GM23338 (cell line): ENCODE measurements around the gene FRMD3. TPM values are rescaled to one million over a fixed set of nuclear protein-coding genes. Genes with fewer than 3 reads are reported as not detected.

Source experiments
- ATAC-seq: fragments of 200-7000 bp; cut with Tn5 transposase; 3 replicates; pipeline ENCODE4 v1.9.1; 2020
- DNase-seq: peaks from one replicate; pipeline ENCODE4 v3.0.0-alpha.2; 2015; ENCODE audit warnings: low spot score
- H2AFZ ChIP-seq: fragments of 200-600 bp; sonication (generic); 2 replicates; pipeline ENCODE4 v1.8.0; 2016; ENCODE audit warnings: antibody characterized with exemption, mild to moderate bottlenecking, moderate library complexity
- H3F3A ChIP-seq: fragments of 200-600 bp; sonication (generic); replicated peaks from 2 replicates; pipeline ENCODE4 v1.8.0; 2017; ENCODE audit warnings: antibody characterized with exemption, mixed run types, low read depth
- H3K27ac ChIP-seq: fragments of 200-600 bp; sonication (generic); 2 replicates; pipeline ENCODE4 v1.6.1; 2016; ENCODE audit warnings: low read depth
- H3K27me3 ChIP-seq: fragments of 200-600 bp; sonication (generic); 2 replicates; pipeline ENCODE4 v1.8.0; 2016; ENCODE audit warnings: mild to moderate bottlenecking, mixed run types, moderate library complexity; ENCODE audit not compliant: insufficient read depth
- H3K36me3 ChIP-seq: fragments of 200-600 bp; sonication (generic); 2 replicates; pipeline ENCODE4 v1.8.0; 2016; ENCODE audit warnings: mild to moderate bottlenecking; ENCODE audit not compliant: insufficient read depth
- H3K4me1 ChIP-seq: fragments of 200-600 bp; sonication (generic); 2 replicates; pipeline ENCODE4 v1.8.0; 2016; ENCODE audit warnings: mild to moderate bottlenecking, moderate library complexity; ENCODE audit not compliant: insufficient read depth
- H3K4me2 ChIP-seq: fragments of 200-600 bp; sonication (generic); 2 replicates; pipeline ENCODE4 v1.7.1; 2017; ENCODE audit warnings: mixed run types
- H3K4me3 ChIP-seq: fragments of 200-600 bp; sonication (generic); 2 replicates; pipeline ENCODE4 v1.6.1; 2016; ENCODE audit warnings: mixed run types
- H3K79me2 ChIP-seq: fragments of 200-600 bp; sonication (generic); replicated peaks from 2 replicates; pipeline ENCODE4 v1.8.0; 2017; ENCODE audit warnings: mild to moderate bottlenecking; ENCODE audit not compliant: insufficient read depth
- H3K9me2 ChIP-seq: fragments of 200-600 bp; sonication (generic); 2 replicates; pipeline ENCODE4 v1.8.0; 2017; ENCODE audit not compliant: insufficient read depth
- H4K20me1 ChIP-seq: fragments of 200-600 bp; sonication (generic); replicated peaks from 2 replicates; pipeline ENCODE4 v1.8.0; 2017; ENCODE audit warnings: mild to moderate bottlenecking; ENCODE audit not compliant: insufficient read depth
- H3K27ac Mint-ChIP-seq: 2 replicates; pipeline ENCODE4 v1.8.0; 2020; ENCODE audit warnings: inconsistent platforms, mild to moderate bottlenecking, moderate library complexity, mixed read lengths
- H3K27me3 Mint-ChIP-seq: 3 replicates; pipeline ENCODE4 v1.8.0; 2022; ENCODE audit warnings: low read depth, mild to moderate bottlenecking, moderate library complexity, mixed read lengths, inconsistent platforms; ENCODE audit not compliant: insufficient read depth, poor library complexity
- H3K36me3 Mint-ChIP-seq: 3 replicates; pipeline ENCODE4 v1.8.0; 2021; ENCODE audit warnings: low read depth, mild to moderate bottlenecking, inconsistent platforms, moderate library complexity, mixed read lengths
- H3K4me1 Mint-ChIP-seq: 3 replicates; pipeline ENCODE4 v1.8.0; 2020; ENCODE audit warnings: mild to moderate bottlenecking, inconsistent platforms, mixed read lengths
- H3K4me3 Mint-ChIP-seq: 3 replicates; pipeline ENCODE4 v1.8.0; 2021; ENCODE audit warnings: moderate library complexity, mild to moderate bottlenecking, inconsistent platforms, mixed read lengths
- H3K9me3 Mint-ChIP-seq: 3 replicates; pipeline ENCODE4 v1.8.0; 2020; ENCODE audit warnings: moderate library complexity, mild to moderate bottlenecking, inconsistent platforms, mixed read lengths
- CREB1 ChIP-seq: fragments of 250-450 bp; sonication (Bioruptor Pico); IDR thresholded peaks from 2 replicates; pipeline ENCODE4 v1.5.0; 2020; ENCODE audit warnings: low read depth, mild to moderate bottlenecking, moderate library complexity
- CTCF ChIP-seq, 2 experiments: fragments of 200-600 bp in 1 of 2; sonication (generic) in 1 of 2; conservative IDR thresholded peaks; 2 replicates each; pipeline versions ENCODE4 v1.5.1 to v1.6.1; 2016 to 2017; ENCODE audit warnings: antibody characterized with exemption in 2 of 2, low read depth in 2 of 2, mild to moderate bottlenecking in 2 of 2, moderate library complexity in 1 of 2
- ETS1 ChIP-seq: IDR thresholded peaks from 2 replicates; pipeline ENCODE4 v1.6.1; 2016; ENCODE audit warnings: antibody characterized with exemption
- EZH2 ChIP-seq: fragments of 200-600 bp; sonication (generic); IDR thresholded peaks from one replicate; pipeline ENCODE4 v1.8.0; 2017; ENCODE audit warnings: antibody characterized with exemption, mild to moderate bottlenecking, low read depth; ENCODE audit not compliant: unreplicated experiment
- EZH2phosphoT487 ChIP-seq: fragments of 200-600 bp; sonication (generic); IDR thresholded peaks from one replicate; pipeline ENCODE4 v1.8.1; 2018; ENCODE audit warnings: antibody characterized with exemption; ENCODE audit not compliant: unreplicated experiment
- JUNB ChIP-seq: IDR thresholded peaks from one replicate; pipeline ENCODE4 v1.6.1; 2016; ENCODE audit warnings: antibody characterized with exemption; ENCODE audit not compliant: unreplicated experiment
- NANOG ChIP-seq: IDR thresholded peaks from 2 replicates; pipeline ENCODE4 v1.6.1; 2016; ENCODE audit warnings: antibody characterized with exemption, borderline replicate concordance
- POLR2AphosphoS5 ChIP-seq: IDR thresholded peaks from 2 replicates; pipeline ENCODE4 v1.6.1; 2016; ENCODE audit warnings: antibody characterized with exemption, low read depth
- REST ChIP-seq: IDR thresholded peaks from one replicate; pipeline ENCODE4 v1.6.1; 2018; ENCODE audit warnings: antibody characterized with exemption; ENCODE audit not compliant: unreplicated experiment
- STAT1 ChIP-seq: IDR thresholded peaks from one replicate; pipeline ENCODE4 v1.6.1; 2016; ENCODE audit warnings: antibody characterized with exemption; ENCODE audit not compliant: unreplicated experiment
- ZNF114 ChIP-seq: fragments of 250-450 bp; sonication (Bioruptor Pico); IDR thresholded peaks from 2 replicates; pipeline ENCODE4 v1.5.0; 2020; ENCODE audit warnings: mild to moderate bottlenecking, moderate library complexity
- ZNF331 ChIP-seq: fragments of 250-450 bp; sonication (Bioruptor Pico); IDR thresholded peaks from 2 replicates; pipeline ENCODE4 v1.5.0; 2020; ENCODE audit warnings: low read depth, mild to moderate bottlenecking, moderate library complexity
- ZNF462 ChIP-seq: fragments of 250-450 bp; sonication (Bioruptor Pico); IDR thresholded peaks from 2 replicates; pipeline ENCODE4 v1.5.0; 2020; ENCODE audit warnings: mild to moderate bottlenecking, moderate library complexity
- polyA plus RNA-seq: library from polyadenylated mRNA; unstranded; fragments of >200 nt; fragmentation: Nextera tagmentation; extraction: Ambion mirVana; gene quantifications from 2 replicates; pipeline ENCODE4 v1.2.1, GENCODE V29; 2016
- total RNA-seq: library from RNA; depleted of rRNA; stranded (reverse); fragments of >200 nt; shearing (Covaris generic); gene quantifications from 2 replicates; pipeline ENCODE4 v1.2.3, GENCODE V29; 2014

The FRMD3 gene
- total and polyA plus RNA-seq, 2 experiments from 2014 or later: 0.47 to 1.2 TPM

- H3K4me1 ChIP-seq: peaks cover 42% of the 10 kb centered on the region
- 0 out of 2 replicates have a peak, but pooled peaks cover 3% of the 10 kb centered on the region for H3K9me2 ChIP-seq
- H2AFZ ChIP-seq: peak overlapping the region; percentile 76; the same call in 1 of the 2 replicates
- H3K4me3 Mint-ChIP-seq: no peak overlapping the region
- ATAC-seq (no peak), DNase-seq (no peak)
- no peaks in the 10 kb centered on the region for H3F3A ChIP-seq
- H3K36me3 Mint-ChIP-seq: no peaks in the 10 kb centered on the region
- H3K4me2 ChIP-seq: peak overlapping the region; percentile 22; the same call in 1 of the 2 replicates
- no peaks in the 10 kb centered on the region for H3K27me3 ChIP-seq
- no peaks in the 10 kb centered on the region for H3K79me2 ChIP-seq
- peaks cover 3% of the 10 kb centered on the region for H3K27me3 Mint-ChIP-seq
- no peak overlapping the region for H3K4me3 ChIP-seq
- H3K27ac ChIP-seq: peak overlapping the region; percentile 43; the same call in 1 of the 2 replicates
- TF ChIP-seq REST (no peak), ETS1 (no peak), NANOG (no peak), ZNF114 (CRISPR knock-in tag) (no peak), EZH2phosphoT487 (no peak), STAT1 (no peak), JUNB (no peak), ZNF331 (CRISPR knock-in tag) (no peak), ZNF462 (no peak), CREB1 (no peak), POLR2AphosphoS5 (no peak), CTCF (conservative IDR thresholded peaks at IDR 0.05; ENCODE audit: low read depth in 2 of 2) (no peak), EZH2 (no peak)
- no peaks in the 10 kb centered on the region for H4K20me1 ChIP-seq
- H3K36me3 ChIP-seq: no peaks in the 10 kb centered on the region
- H3K27ac Mint-ChIP-seq: no peak overlapping the region
- peaks cover 39% of the 10 kb centered on the region for H3K4me1 Mint-ChIP-seq
- peaks cover under 1% of the 10 kb centered on the region; the same call in 1 of the 3 replicates for H3K9me3 Mint-ChIP-seq
Observed at GRCh38 chr9:83466351-83466750, 71.8 kb downstream of the FRMD3 start.
